HEK293 (cell line): ENCODE measurements around the gene LINC00632.

Experiments
- CTCF ChIA-PET: fragments of 350-600 bp; formaldehyde crosslinking; extraction: SDS; loops from one replicate; lab custom pipeline; 2021; ENCODE audit warnings: antibody characterized with exemption; lab: Yijun Ruan, JAX
- POLR2A ChIA-PET: fragments of 300-600 bp; formaldehyde crosslinking; extraction: SDS; loops from one replicate; lab custom pipeline; 2020; ENCODE audit warnings: antibody characterized with exemption, inconsistent platforms; lab: Yijun Ruan, JAX
- H3K27ac ChIP-seq: fragments of 200-500 bp; sonication (Bioruptor generic); 2 replicates; pipeline ENCODE4 v1.5.1; 2014; ENCODE audit warnings: low read depth, low read length, control low read depth, inconsistent platforms; ENCODE audit errors: extremely low read depth
- H3K36me3 ChIP-seq, 2 experiments: fragments of 200-500 bp in 1 of 2; sonication (Bioruptor generic) in 1 of 2; 1 replicate in 1 of 2; 2 replicates in 1 of 2; pipeline ENCODE4 v1.5.1; 2014 to 2017; ENCODE audit warnings: inconsistent platforms in 2 of 2, low read length in 2 of 2; ENCODE audit not compliant: control insufficient read depth in 2 of 2, insufficient read depth in 1 of 2
- H3K4me1 ChIP-seq: fragments of 200-500 bp; sonication (Bioruptor generic); 2 replicates; pipeline ENCODE4 v1.5.1; 2014; ENCODE audit warnings: mild to moderate bottlenecking, low read length, inconsistent platforms; ENCODE audit not compliant: control insufficient read depth, insufficient read depth
- H3K4me3 ChIP-seq: 2 replicates; pipeline ENCODE4 v1.5.1; 2011; ENCODE audit warnings: low read depth, mild to moderate bottlenecking, control low read depth, low read length, moderate library complexity
- H3K9me3 ChIP-seq: fragments of 200-500 bp; sonication (Bioruptor generic); 2 replicates; pipeline ENCODE4 v1.5.1; 2014; ENCODE audit warnings: low read depth, low read length, inconsistent platforms; ENCODE audit not compliant: control insufficient read depth, insufficient read depth
- BCL11A ChIP-seq: fragments of 450-650 bp; formaldehyde crosslinking; IDR thresholded peaks from 2 replicates; pipeline ENCODE4 v1.5.1; 2016; ENCODE audit warnings: low read depth, missing biosample characterization, missing genetic modification characterization
- GLI2 ChIP-seq: fragments of 450-650 bp; formaldehyde crosslinking; IDR thresholded peaks from 2 replicates; pipeline ENCODE4; 2017; ENCODE audit warnings: missing biosample characterization, missing genetic modification characterization, low read depth, borderline replicate concordance
- MZF1 ChIP-seq: fragments of 450-650 bp; formaldehyde crosslinking; IDR thresholded peaks from 2 replicates; pipeline ENCODE4 v1.5.1; 2017; ENCODE audit warnings: missing biosample characterization, missing genetic modification characterization, borderline replicate concordance
- PRDM1 ChIP-seq: fragments of 450-650 bp; formaldehyde crosslinking; IDR thresholded peaks from 2 replicates; pipeline ENCODE4; 2016; ENCODE audit warnings: missing biosample characterization, missing genetic modification characterization
- PRDM10 ChIP-seq: fragments of 450-650 bp; formaldehyde crosslinking; IDR thresholded peaks from 2 replicates; pipeline ENCODE4 v1.5.1; 2016; ENCODE audit warnings: missing biosample characterization, missing genetic modification characterization
- SP7 ChIP-seq: fragments of 450-650 bp; formaldehyde crosslinking; IDR thresholded peaks from 2 replicates; pipeline ENCODE4 v1.5.1; 2016; ENCODE audit warnings: missing biosample characterization, missing genetic modification characterization
- ZFP69B ChIP-seq: fragments of 450-650 bp; formaldehyde crosslinking; IDR thresholded peaks from 2 replicates; pipeline ENCODE4 v1.5.1; 2016; ENCODE audit warnings: missing biosample characterization, missing genetic modification characterization
- ZNF16 ChIP-seq: fragments of 450-650 bp; formaldehyde crosslinking; IDR thresholded peaks from 2 replicates; pipeline ENCODE4 v1.5.1; 2016; ENCODE audit warnings: low read depth, missing biosample characterization, missing genetic modification characterization
- ZNF202 ChIP-seq: fragments of 450-650 bp; formaldehyde crosslinking; IDR thresholded peaks from 2 replicates; pipeline ENCODE4 v1.5.1; 2016; ENCODE audit warnings: missing biosample characterization, missing genetic modification characterization, borderline replicate concordance
- ZNF292 ChIP-seq: fragments of 450-650 bp; formaldehyde crosslinking; IDR thresholded peaks from 2 replicates; pipeline ENCODE4 v1.5.1; 2016; ENCODE audit warnings: low read depth, missing biosample characterization, missing genetic modification characterization, borderline replicate concordance
- ZNF354C ChIP-seq: fragments of 450-650 bp; formaldehyde crosslinking; IDR thresholded peaks from 2 replicates; pipeline ENCODE4 v1.5.1; 2016; ENCODE audit warnings: missing biosample characterization, missing genetic modification characterization, low read depth, borderline replicate concordance
- ZNF416 ChIP-seq: fragments of 450-650 bp; formaldehyde crosslinking; IDR thresholded peaks from 2 replicates; pipeline ENCODE4 v1.5.1; 2016; ENCODE audit warnings: missing biosample characterization, missing genetic modification characterization
- ZNF449 ChIP-seq: fragments of 450-650 bp; formaldehyde crosslinking; IDR thresholded peaks from 2 replicates; pipeline ENCODE4 v1.5.1; 2017; ENCODE audit warnings: missing biosample characterization, mild to moderate bottlenecking, missing genetic modification characterization, moderate library complexity
- ZNF473 ChIP-seq: fragments of 450-650 bp; formaldehyde crosslinking; IDR thresholded peaks from 2 replicates; pipeline ENCODE4 v1.5.1; 2017; ENCODE audit warnings: missing biosample characterization, missing genetic modification characterization
- ZNF555 ChIP-seq: fragments of 450-650 bp; formaldehyde crosslinking; conservative IDR thresholded peaks from 2 replicates; pipeline ENCODE4 v1.5.1; 2017; ENCODE audit warnings: missing biosample characterization, mild to moderate bottlenecking, missing genetic modification characterization, inconsistent platforms
- ZNF558 ChIP-seq: fragments of 450-650 bp; formaldehyde crosslinking; IDR thresholded peaks from 2 replicates; pipeline ENCODE4 v1.5.1; 2016; ENCODE audit warnings: missing biosample characterization, missing genetic modification characterization
- ZNF623 ChIP-seq: fragments of 450-650 bp; formaldehyde crosslinking; IDR thresholded peaks from 2 replicates; pipeline ENCODE4 v1.5.1; 2016; ENCODE audit warnings: missing biosample characterization, missing genetic modification characterization
- ZNF654 ChIP-seq: fragments of 450-650 bp; formaldehyde crosslinking; IDR thresholded peaks from 2 replicates; pipeline ENCODE4 v1.5.1; 2016; ENCODE audit warnings: low read depth, missing biosample characterization, missing genetic modification characterization
- ZNF664 ChIP-seq: fragments of 450-650 bp; formaldehyde crosslinking; IDR thresholded peaks from 2 replicates; pipeline ENCODE4 v1.5.1; 2016; ENCODE audit warnings: missing biosample characterization, missing genetic modification characterization
- ZNF785 ChIP-seq: fragments of 450-650 bp; formaldehyde crosslinking; IDR thresholded peaks from 2 replicates; pipeline ENCODE4 v1.5.1; 2016; ENCODE audit warnings: missing biosample characterization, missing genetic modification characterization
- ZNF837 ChIP-seq: fragments of 450-650 bp; formaldehyde crosslinking; IDR thresholded peaks from 2 replicates; pipeline ENCODE4 v1.5.1; 2016; ENCODE audit warnings: missing biosample characterization, missing genetic modification characterization
- TF ChIP-seq, protein P1 (sequence below): fragments of 450-650 bp; formaldehyde crosslinking; IDR thresholded peaks from 2 replicates; pipeline ENCODE4 v1.5.1; 2016; ENCODE audit warnings: missing biosample characterization, missing genetic modification characterization

The LINC00632 gene

GRCh38 chrX:140817943-140818342 is 108.4 kb downstream of the LINC00632 start:
- H3K9me3 ChIP-seq, result no peaks in the 10 kb centered on the region
- no peaks in the 10 kb centered on the region for H3K36me3 ChIP-seq
- no peak overlapping the region for H3K4me3 ChIP-seq
- no peak overlapping the region for H3K27ac ChIP-seq
- ChIA-PET POLR2A (no interaction called here), CTCF (interaction anchor here (0.6 to 1.9 kb wide), 11 partner anchors 10 to 401 kb away, joined by 3 to 10 read pairs (median 4); no protein-coding TSS in a partner anchor)
- no peaks in the 10 kb centered on the region for H3K4me1 ChIP-seq
- TF ChIP-seq ZNF654 (peak; percentile 59), ZNF558 (tag by site-specific recombination) (no peak), PRDM1 (tag by site-specific recombination) (peak; percentile 23; the same call in 1 of the 2 replicates)

DNA sequence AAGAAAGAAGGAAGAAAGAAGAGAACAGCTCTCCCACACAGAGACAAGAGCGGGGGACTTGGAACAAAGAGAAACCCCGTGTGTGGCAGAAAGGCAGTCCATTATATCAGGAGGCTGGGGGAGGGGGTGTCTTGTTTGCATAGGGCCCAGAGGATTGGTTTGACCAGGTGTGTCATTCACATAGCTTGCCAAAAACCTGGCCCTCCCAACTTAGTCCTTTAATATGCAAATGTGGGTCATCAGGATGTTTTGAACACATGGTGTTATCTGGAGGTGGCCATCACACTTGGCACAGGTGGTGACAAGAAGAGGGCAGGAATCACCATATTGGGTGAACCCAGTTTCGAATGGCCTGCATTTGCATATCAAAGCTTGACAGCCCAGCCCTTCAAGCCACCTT is 111.7 kb downstream of the LINC00632 start:
- TF ChIP-seq ZNF416, result no peak
- no peak for TF ChIP-seq ZNF837
- no peak for TF ChIP-seq ZNF623
- no peak for TF ChIP-seq ZNF664
- no peak for TF ChIP-seq SP7 (tag by site-specific recombination)
- TF ChIP-seq MZF1 (tag by site-specific recombination), result no peak
- TF ChIP-seq ZNF473 (tag by site-specific recombination), result no peak
- no peak for TF ChIP-seq ZNF785 (tag by site-specific recombination)
- TF ChIP-seq ZNF16 (tag by site-specific recombination), result no peak
- TF ChIP-seq ZNF354C (tag by site-specific recombination), result no peak
- no peak for TF ChIP-seq BCL11A (tag by site-specific recombination)
- no peak for TF ChIP-seq GLI2
- no peak for TF ChIP-seq ZNF292 (tag by site-specific recombination)
- TF ChIP-seq, protein P1, sequence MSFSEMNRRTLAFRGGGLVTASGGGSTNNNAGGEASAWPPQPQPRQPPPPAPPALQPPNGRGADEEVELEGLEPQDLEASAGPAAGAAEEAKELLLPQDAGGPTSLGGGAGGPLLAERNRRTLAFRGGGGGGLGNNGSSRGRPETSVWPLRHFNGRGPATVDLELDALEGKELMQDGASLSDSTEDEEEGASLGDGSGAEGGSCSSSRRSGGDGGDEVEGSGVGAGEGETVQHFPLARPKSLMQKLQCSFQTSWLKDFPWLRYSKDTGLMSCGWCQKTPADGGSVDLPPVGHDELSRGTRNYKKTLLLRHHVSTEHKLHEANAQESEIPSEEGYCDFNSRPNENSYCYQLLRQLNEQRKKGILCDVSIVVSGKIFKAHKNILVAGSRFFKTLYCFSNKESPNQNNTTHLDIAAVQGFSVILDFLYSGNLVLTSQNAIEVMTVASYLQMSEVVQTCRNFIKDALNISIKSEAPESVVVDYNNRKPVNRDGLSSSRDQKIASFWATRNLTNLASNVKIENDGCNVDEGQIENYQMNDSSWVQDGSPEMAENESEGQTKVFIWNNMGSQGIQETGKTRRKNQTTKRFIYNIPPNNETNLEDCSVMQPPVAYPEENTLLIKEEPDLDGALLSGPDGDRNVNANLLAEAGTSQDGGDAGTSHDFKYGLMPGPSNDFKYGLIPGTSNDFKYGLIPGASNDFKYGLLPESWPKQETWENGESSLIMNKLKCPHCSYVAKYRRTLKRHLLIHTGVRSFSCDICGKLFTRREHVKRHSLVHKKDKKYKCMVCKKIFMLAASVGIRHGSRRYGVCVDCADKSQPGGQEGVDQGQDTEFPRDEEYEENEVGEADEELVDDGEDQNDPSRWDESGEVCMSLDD (tag by site-specific recombination), result no peak
- TF ChIP-seq ZFP69B (tag by site-specific recombination), result no peak
- TF ChIP-seq ZNF555 (tag by site-specific recombination), result no peak
- TF ChIP-seq PRDM10, result no peak
- no peak for TF ChIP-seq ZNF449
- no peak for TF ChIP-seq ZNF202 (tag by site-specific recombination)
- TF ChIP-seq, all 188 proteins: peak for 0
- H3K36me3 ChIP-seq, result no peaks in the 10 kb centered on the region
- POLR2A ChIA-PET, result no interaction called here
- no peaks in the 10 kb centered on the region for H3K4me1 ChIP-seq
- H3K4me3 ChIP-seq, result no peak overlapping the region
- no peak overlapping the region for H3K27ac ChIP-seq
- CTCF ChIA-PET, result no interaction called here
- no peaks in the 10 kb centered on the region for H3K9me3 ChIP-seq
